ENCODE measurements around the gene THAP12. TPM values are rescaled to one million over a fixed set of nuclear protein-coding genes. Genes with fewer than 3 reads are reported as not detected.

Gene THAP12
- 30.6 and 44.6 TPM in 2 replicates for total RNA-seq

GRCh38 chr11:76380977-76381719, at the start of gene THAP12, which contains the start of gene GVQW3:
TSS of gene THAP12 (minus strand) at chr11:76381132. CDS start at chr11:76380836, 296 bp downstream.
TSS of gene GVQW3 (plus strand) at chr11:76381323. CDS start at chr11:76381829, 506 bp downstream.

Other genes starting within 250 kb of the THAP12 start
- gene WNT11, start 174.6 kb downstream of the THAP12 start, total RNA-seq: 0.09 and 0.22 TPM in 2 replicates
- gene GVQW3, start 191 bp upstream of the THAP12 start, total RNA-seq: 0.43 and 0.60 TPM in 2 replicates
- 10.1 and 11.1 TPM in 2 replicates for gene EMSY, start 63.9 kb upstream of the THAP12 start, total RNA-seq